Esophagus muscularis mucosa (tissue), 4 donors: Measurements from ENCODE around the gene LYPD5. TPM values are rescaled to one million over a fixed set of nuclear protein-coding genes. Genes with fewer than 3 reads are reported as not detected.

ENCODE experiments used
- DNase-seq: peaks from one replicate; pipeline ENCODE4 v3.0.0-alpha.2; 2017; ENCODE audit errors: extremely low spot score
- H3K27ac ChIP-seq, 4 donors: fragments of 200-600 bp; sonication (generic); replicated peaks in 1 of 4; 1 replicate in 3 of 4; 2 replicates in 1 of 4; pipeline ENCODE4 v1.5.1; 2016 to 2019; ENCODE audit warnings: mild to moderate bottlenecking in 1 of 4
- H3K27me3 ChIP-seq, 4 donors: fragments of 200-600 bp; sonication (generic); one replicate each; pipeline versions ENCODE4 v1.5.1 to v1.6.0; 2016 to 2019
- H3K36me3 ChIP-seq, 4 donors: fragments of 200-600 bp; sonication (generic); one replicate each; pipeline ENCODE4 v1.5.1; 2016 to 2019
- H3K4me1 ChIP-seq, 4 donors: fragments of 200-600 bp; sonication (generic); one replicate each; pipeline ENCODE4 v1.5.1; 2016 to 2019
- H3K4me3 ChIP-seq, 4 donors: fragments of 200-600 bp; sonication (generic); 1 replicate in 2 of 4; 2 replicates in 2 of 4; pipeline ENCODE4 v1.5.1; 2016 to 2019; ENCODE audit warnings: mild to moderate bottlenecking in 4 of 4, moderate library complexity in 1 of 4
- H3K9me3 ChIP-seq, 4 donors: fragments of 200-600 bp; sonication (generic); 1 replicate in 3 of 4; 2 replicates in 1 of 4; pipeline ENCODE4 v1.5.1; 2016 to 2019
- EP300 ChIP-seq: sonication (generic); formaldehyde crosslinking; IDR thresholded peaks from one replicate; pipeline ENCODE4 v1.6.1; 2017; ENCODE audit warnings: antibody characterized with exemption
- POLR2A ChIP-seq: fragments of 450-650 bp; IDR thresholded peaks from one replicate; pipeline ENCODE4 v1.6.1; 2017; ENCODE audit warnings: antibody characterized with exemption, moderate library complexity, mild to moderate bottlenecking, low read depth
- POLR2AphosphoS5 ChIP-seq, 2 donors: sonication (generic); formaldehyde crosslinking; IDR thresholded peaks; one replicate each; pipeline ENCODE4 v1.6.1; 2017; ENCODE audit warnings: antibody characterized with exemption in 2 of 2
- WGBS: methylation state at CpG from one replicate; pipeline ENCODE4 v1.1.5; 2018; 5-methylcytosine and 5-hydroxymethylcytosine counted together
- intact Hi-C: fragments of 100-400 bp; cut with DNase I; formaldehyde crosslinking; loops from one replicate; pipeline ENCODE4 v1.15.1; 2023
- total RNA-seq, 4 donors: library from RNA; depleted of rRNA; stranded (reverse); fragments of >200 nt; gene quantifications; one replicate each; pipeline versions ENCODE4 v1.1.0 to v1.2.1, GENCODE V29; 2016
- TF ChIP-seq, protein P1 (sequence below), 3 experiments: fragments of 200-600 bp in 2 of 3; fragments of 450-650 bp in 1 of 3; sonication (generic) in 2 of 3; IDR thresholded peaks; one replicate each; pipeline ENCODE4 v1.5.1; 2017 to 2019; ENCODE audit warnings: antibody characterized with exemption in 3 of 3, mild to moderate bottlenecking in 2 of 3, moderate library complexity in 1 of 3

The LYPD5 gene
- total RNA-seq, 4 donors from 2014 or later = 2.8 to 12.0 (median 8.2) TPM

DNA sequence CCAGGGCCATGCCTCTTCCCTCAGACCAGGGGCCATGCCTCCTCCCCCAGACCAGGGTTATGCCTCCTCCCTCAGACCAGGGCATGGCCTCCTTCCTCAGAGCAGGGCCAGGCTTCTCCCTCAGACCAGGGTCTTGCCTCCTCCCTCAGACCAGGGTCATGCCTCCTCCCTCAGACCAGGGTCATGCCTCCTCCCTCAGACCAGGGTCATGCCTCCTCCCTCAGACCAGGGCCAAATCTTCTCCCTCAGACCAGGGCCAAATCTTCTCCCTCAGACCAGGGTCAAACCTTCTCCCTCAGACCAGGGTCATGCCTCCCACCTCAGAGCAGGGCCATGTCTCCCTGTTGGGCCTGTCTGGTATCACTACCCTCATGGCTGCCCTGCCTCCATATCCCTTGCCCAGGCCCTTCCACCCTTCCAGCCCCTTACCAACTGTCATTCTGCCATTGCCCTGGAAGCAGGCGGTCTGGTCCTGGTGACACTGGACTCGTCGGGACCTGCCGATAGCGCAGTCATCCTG lies 4.2 kb downstream of the LYPD5 start:
- 50% methylated on average over 2 of the region's 5 CpGs for whole genome bisulfite sequencing
- no peak for TF ChIP-seq POLR2AphosphoS5 (IDR thresholded peaks at IDR 0.05)
- TF ChIP-seq, protein P1, sequence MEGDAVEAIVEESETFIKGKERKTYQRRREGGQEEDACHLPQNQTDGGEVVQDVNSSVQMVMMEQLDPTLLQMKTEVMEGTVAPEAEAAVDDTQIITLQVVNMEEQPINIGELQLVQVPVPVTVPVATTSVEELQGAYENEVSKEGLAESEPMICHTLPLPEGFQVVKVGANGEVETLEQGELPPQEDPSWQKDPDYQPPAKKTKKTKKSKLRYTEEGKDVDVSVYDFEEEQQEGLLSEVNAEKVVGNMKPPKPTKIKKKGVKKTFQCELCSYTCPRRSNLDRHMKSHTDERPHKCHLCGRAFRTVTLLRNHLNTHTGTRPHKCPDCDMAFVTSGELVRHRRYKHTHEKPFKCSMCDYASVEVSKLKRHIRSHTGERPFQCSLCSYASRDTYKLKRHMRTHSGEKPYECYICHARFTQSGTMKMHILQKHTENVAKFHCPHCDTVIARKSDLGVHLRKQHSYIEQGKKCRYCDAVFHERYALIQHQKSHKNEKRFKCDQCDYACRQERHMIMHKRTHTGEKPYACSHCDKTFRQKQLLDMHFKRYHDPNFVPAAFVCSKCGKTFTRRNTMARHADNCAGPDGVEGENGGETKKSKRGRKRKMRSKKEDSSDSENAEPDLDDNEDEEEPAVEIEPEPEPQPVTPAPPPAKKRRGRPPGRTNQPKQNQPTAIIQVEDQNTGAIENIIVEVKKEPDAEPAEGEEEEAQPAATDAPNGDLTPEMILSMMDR (IDR thresholded peaks at IDR 0.05) = no peak
- no peak for TF ChIP-seq POLR2A
- peaks cover 0 to 74% (median 9%) of the 10 kb centered on the region in 4 donors for H3K27me3 ChIP-seq
- H3K36me3 ChIP-seq = peaks cover 0 to 4% (median 0%) of the 10 kb centered on the region in 4 donors
- H3K9me3 ChIP-seq = no peaks in the 10 kb centered on the region
- H3K27ac ChIP-seq = no peak overlapping the region
- no peak for DNase-seq
- intact Hi-C loops = no loop called here
- H3K4me3 ChIP-seq = peak overlapping the region; percentile 45 to 63 (median 50)
- H3K4me1 ChIP-seq = peaks cover 6 to 20% (median 14%) of the 10 kb centered on the region in 4 donors

DNA sequence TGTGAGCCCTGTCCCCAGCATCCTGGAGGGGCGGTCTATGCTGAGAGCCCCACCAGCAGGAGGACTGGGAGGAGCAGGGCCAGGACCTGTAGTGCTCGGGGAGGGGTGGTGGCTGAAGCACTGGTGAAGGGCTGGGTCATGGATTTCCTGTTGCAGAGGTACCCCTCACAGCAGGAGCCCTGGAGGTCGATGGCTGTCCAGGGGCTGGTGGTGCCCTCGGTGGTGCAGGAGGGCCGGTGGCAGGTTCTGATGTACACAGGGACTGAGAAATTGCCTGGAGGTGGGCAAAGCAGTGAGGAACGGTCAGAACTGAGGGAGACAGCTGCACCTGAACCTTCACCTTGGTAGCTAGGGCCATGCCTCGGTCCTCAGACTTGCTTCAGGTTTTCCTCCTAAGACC lies 4.7 kb downstream of the LYPD5 start:
- Histone ChIP-seq H3K9me3 (no peaks in the 10 kb centered on the region), H3K4me3 (no peak overlapping the region), H3K36me3 (peaks cover 0 to 4% (median 0%) of the 10 kb centered on the region in 4 donors), H3K27me3 (peaks cover 0 to 78% (median 9%) of the 10 kb centered on the region in 4 donors), H3K27ac (no peak overlapping the region), H3K4me1 (peaks cover 6 to 20% (median 14%) of the 10 kb centered on the region in 4 donors)
- intact Hi-C loops = no loop called here
- WGBS = 84% methylated on average over 7 of the region's 7 CpGs
- no peak for TF ChIP-seq EP300
- DNase-seq = no peak

DNA sequence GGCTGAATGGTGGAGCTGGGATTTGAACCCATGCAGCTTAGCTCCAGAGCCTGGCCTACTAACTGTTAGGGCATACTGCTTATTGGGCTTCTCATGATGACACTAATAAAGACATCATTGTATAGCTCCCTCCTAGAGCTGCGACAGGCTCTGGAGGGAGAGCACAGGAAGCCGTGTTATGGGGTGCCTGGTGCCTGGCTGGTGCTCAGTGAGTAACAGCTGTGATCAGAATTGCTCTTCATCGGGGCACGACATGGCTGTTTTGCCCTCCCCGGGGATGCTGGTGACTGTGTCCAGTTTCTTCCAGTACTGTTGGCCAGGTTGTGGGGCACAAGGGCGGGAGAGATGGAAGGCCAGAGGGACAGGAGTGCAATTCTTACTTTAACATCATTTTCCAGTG lies 5.1 kb downstream of the LYPD5 start:
- TF ChIP-seq POLR2AphosphoS5 (IDR thresholded peaks at IDR 0.05) (no peak), EP300 (no peak), POLR2A (no peak)
- TF ChIP-seq, protein P1 (IDR thresholded peaks at IDR 0.05) = no peak
- Histone ChIP-seq H3K4me3 (no peak overlapping the region), H3K9me3 (no peaks in the 10 kb centered on the region), H3K4me1 (peaks cover 6 to 20% (median 14%) of the 10 kb centered on the region in 4 donors), H3K36me3 (peaks cover 0 to 4% (median 0%) of the 10 kb centered on the region in 4 donors), H3K27ac (no peak overlapping the region), H3K27me3 (peaks cover 0 to 75% (median 9%) of the 10 kb centered on the region in 4 donors)
- WGBS = 64% methylated on average over 6 of the region's 6 CpGs
- intact Hi-C loops = no loop called here
- DNase-seq = no peak

DNA sequence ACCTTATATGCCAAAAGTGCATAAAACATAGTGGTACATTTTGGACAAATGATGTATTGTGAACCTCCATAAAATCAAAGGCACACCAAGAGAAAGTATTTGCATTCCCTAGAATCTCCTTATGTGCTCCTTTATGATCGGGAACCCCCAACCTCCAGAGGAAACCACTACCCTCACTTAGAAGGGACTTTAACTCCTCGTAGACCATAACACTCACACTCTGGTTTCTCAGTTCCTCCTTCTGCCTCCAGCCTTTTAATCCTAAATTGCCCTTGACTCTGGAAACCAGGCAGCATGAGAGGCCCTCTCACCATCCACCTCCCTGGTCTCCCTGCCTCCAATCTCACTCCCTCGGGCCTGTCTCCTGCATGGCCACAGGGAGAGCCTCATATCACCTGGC lies 11.7 kb downstream of the LYPD5 start:
- intact Hi-C loops = no loop called here
- H3K36me3 ChIP-seq = no peaks in the 10 kb centered on the region
- 42% methylated on average over 3 of the region's 3 CpGs for WGBS
- H3K27me3 ChIP-seq = peaks cover 0 to 47% (median 0%) of the 10 kb centered on the region in 4 donors
- no peak overlapping the region for H3K27ac ChIP-seq
- H3K4me1 ChIP-seq = no peaks in the 10 kb centered on the region
- no peaks in the 10 kb centered on the region for H3K9me3 ChIP-seq
- TF ChIP-seq EP300 (no peak), POLR2A (no peak), POLR2AphosphoS5 (IDR thresholded peaks at IDR 0.05) (no peak)
- TF ChIP-seq, protein P1 (IDR thresholded peaks at IDR 0.05) = no peak
- DNase-seq = no peak
- H3K4me3 ChIP-seq = no peak overlapping the region

DNA sequence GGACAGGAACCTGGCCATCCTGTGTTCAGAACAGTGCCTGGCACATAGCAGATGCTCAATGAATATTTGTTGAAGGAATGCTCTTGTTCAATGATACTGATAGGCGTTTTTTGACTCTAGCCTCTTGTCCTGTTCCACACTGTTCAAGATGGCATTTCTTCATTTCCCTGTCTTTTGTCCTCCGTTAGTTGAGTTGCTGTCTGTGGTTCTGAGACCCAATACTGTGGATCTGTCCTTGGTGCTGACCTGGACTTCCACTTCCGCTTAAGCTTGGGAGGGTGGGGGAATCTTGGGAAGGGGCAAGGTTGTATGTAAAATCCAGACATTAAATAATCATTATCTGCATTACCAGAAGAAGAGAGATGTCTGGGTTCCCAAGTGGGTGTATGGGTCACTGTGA lies 13.2 kb downstream of the LYPD5 start:
- Histone ChIP-seq H3K27ac (no peak overlapping the region), H3K4me1 (peaks cover 8 to 13% (median 11%) of the 10 kb centered on the region in 4 donors), H3K36me3 (no peaks in the 10 kb centered on the region), H3K4me3 (no peak overlapping the region), H3K9me3 (no peaks in the 10 kb centered on the region), H3K27me3 (peaks cover 0 to 42% (median 0%) of the 10 kb centered on the region in 4 donors)
- no peak for DNase-seq
- intact Hi-C loops = no loop called here
- no peak for TF ChIP-seq POLR2AphosphoS5 (IDR thresholded peaks at IDR 0.05)
- TF ChIP-seq, protein P1 (IDR thresholded peaks at IDR 0.05) = no peak
- TF ChIP-seq POLR2A = no peak
- TF ChIP-seq EP300 = no peak
- WGBS = 7% methylated on average over 3 of the region's 3 CpGs
